GM21390 (cell line): ENCODE data around the gene GNPTAB.

ENCODE experiments used
- ATAC-seq: cut with Tn5 transposase; IDR thresholded peaks from one replicate; pipeline ENCODE4 v1.9.1; 2021; ENCODE audit not compliant: unreplicated experiment

The GNPTAB gene

GRCh38 chr12:101775816-101776215 is 54.9 kb downstream of the GNPTAB start:
- no peak for ATAC-seq

DNA sequence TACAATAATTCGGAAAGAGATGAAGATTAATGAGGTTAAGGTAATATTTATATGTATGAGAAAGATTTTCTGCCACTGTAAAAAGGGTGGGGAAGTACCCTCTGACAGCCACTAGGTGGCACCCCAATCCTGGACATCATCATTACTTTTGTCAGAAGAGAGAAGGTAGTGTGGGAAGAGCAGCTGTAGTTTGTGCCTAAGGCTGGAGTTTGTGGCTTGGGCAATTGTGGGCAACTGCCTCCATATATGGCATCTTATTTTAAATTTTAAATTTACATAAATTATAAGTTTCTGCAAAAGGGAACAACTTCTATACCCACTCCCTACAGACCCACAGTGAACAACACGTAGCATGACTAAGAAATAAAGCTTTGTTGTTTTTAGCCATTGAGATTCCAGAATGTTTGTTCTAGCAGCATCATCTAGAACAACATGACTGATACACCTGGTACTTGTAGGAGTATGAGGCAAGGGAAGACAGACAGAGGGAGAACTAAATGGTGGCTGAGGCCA is 57.1 kb downstream of the GNPTAB start:
- peak; percentile 81 for ATAC-seq

- ATAC-seq = no peak
Observed at GRCh38 chr12:101772012-101772775, 58.6 kb downstream of the GNPTAB start.

- no peak for ATAC-seq
Observed at GRCh38 chr12:101769865-101770264, 60.9 kb downstream of the GNPTAB start.

DNA sequence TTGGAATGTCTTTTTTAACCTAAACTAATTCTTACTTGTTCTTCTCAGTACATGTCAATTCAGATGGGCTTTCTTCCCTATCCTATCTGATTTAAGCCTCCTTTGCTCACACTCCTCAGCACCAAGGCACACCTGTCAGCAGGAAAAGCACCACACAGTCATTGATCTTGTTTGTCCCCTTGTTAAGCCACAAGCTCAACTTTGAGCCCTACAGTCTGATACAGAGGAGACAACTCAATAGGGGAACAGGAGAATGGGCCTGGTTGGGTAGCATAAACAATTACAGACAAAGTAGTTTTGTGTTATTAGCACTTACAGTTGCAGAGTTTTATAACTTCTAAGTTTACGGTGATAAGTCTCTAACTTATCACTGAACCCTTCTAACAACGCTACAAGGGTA is 62.0 kb downstream of the GNPTAB start:
- no peak for ATAC-seq

- ATAC-seq = no peak
Observed at GRCh38 chr12:101767537-101767936, 63.2 kb downstream of the GNPTAB start.

- ATAC-seq = no peak
Observed at GRCh38 chr12:101764051-101764792, 66.5 kb downstream of the GNPTAB start.

GRCh38 chr12:101763246-101763931 is 67.4 kb downstream of the GNPTAB start:
- ATAC-seq = no peak

DNA sequence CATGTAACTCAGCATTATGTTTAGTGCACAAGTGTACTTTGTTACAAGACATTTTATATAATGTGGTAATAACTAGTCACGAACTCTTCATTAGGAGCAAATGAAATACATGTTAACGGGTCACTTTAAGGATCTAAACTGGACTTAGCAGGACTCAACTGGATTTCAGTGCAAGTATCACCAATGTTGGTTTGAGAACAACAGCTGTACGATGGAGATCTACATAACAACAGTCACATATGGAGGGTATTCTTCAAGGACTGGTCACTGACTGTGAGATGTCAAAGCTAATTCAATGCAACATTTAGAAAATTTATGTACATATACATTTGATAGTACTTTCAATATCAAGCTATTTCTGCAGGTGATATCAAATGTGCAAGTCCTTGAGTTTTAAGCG is 69.0 kb downstream of the GNPTAB start:
- no peak for ATAC-seq

DNA sequence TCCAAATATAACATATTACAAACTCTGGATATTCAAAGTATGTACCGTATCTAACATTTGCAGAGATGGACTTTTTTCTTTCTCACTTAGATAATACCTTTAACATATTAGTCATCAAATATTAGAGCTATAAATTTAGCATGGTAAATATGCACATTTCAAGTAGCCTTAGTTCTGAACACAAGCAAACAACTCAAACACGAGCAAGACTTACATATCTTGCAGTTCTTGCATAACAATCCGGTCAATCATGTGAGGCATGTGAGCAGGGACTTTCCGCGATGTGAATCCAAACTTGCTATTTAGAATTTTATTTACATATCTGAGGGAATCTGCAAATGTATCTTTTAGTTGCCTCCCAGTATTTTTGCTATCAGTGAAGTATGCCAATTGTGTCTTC is 69.4 kb downstream of the GNPTAB start:
- ATAC-seq = no peak

DNA sequence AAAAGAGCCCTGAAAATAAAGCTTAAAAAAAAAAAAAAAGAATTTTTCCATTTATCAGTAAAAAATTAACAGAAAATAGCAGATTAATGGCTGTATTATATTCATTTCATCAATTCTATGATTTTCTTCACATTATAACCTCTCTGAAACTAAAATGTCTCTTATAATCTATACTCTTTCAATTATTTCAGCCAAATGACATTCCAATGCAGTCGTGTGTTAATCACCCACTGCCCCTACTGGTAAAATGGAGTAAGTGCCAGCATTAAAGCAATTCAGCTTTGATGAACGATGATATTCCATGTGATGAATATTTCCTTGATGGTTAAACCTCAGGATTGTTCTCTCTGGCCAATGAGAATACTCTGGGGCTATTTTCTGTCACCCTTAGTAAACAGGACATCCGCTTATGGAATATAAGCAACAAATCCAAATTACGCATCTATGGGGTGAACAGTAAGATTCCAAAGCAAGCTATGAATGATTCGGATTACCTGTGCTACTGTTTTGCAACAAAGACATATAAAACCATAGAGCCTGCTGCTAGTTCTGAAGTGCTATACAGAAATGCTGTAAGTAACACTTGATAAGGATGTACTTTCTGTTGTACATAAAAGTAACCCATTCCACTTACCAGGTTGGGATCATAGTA is 71.2 kb downstream of the GNPTAB start:
- no peak for ATAC-seq

DNA sequence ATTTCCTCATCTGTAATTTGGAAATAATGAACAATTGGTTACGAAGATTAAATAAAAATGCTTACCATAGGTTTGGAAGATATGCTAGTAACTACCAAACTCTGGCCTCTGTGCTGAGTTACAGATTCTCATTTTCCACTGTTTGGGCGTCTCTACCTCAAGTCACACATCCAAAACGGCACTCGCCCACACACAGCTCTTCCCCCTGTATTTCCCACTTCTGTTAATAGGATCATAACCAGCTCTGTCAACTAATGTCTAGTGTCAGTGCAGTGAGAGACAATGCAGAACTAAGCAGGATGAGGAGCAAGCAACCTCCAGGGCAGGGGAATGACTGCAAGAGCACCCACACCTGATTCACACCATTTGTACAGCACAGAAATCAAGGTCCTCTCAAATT is 80.6 kb downstream of the GNPTAB start:
- no peak for ATAC-seq

DNA sequence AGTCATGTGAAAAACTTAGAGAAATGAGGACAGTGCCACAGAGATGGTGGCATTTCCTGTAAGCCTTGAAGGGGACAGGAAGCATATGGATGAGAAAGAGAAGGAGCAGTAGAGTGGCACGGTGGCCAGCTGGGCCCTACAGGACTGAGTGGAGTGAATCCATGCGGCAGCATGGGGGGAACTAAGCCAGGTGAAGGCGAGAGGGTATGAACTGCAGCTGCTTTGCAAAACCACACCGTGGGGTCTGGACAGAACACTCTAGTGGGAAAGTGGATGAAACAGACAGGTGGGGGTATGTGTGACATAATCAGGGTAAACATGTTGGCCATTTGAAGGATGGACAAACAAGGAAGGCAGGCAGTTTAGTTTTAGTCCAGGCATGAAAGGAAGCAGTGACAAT is 81.1 kb downstream of the GNPTAB start:
- ATAC-seq = no peak

DNA sequence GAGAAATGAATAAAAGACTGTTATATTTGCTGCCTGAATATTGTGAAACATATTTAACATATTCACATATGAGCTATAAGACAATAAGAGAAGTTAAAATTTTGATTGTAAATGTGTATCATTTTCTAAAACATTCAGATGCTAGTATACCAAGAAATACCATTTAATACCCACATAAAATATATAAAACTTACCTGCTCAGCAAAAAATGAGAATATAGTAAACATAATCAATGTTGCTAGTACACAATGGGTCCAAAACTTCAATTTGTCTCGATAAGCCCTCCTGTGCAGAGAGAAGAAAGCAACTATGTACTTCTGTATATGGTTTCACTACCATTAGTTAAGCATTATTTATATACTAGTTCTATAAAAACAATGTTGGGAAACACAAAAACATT is 81.9 kb downstream of the GNPTAB start:
- ATAC-seq = no peak

GRCh38 chr12:101747697-101748096 is 83.1 kb downstream of the GNPTAB start:
- ATAC-seq = no peak

GRCh38 chr12:101746661-101747060 is 84.1 kb downstream of the GNPTAB start:
- no peak for ATAC-seq

DNA sequence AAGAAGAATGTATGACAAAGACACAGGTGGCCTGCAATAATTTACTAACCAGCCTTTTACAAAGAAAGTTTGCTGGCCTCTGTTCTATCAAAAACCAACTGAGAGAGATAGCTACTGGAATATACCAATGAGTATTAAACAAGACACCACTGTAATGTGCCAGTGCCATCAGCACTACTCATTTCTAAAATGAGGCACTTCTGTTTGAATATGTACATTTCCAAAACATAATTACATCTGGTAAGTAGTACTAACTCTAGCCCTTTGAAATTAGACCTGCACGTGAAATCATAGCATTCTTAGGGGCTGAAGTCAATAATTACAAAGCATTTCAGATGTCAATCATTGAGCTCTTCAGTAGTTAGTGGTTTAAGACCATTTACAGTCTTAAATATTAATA is 84.6 kb downstream of the GNPTAB start:
- no peak for ATAC-seq

DNA sequence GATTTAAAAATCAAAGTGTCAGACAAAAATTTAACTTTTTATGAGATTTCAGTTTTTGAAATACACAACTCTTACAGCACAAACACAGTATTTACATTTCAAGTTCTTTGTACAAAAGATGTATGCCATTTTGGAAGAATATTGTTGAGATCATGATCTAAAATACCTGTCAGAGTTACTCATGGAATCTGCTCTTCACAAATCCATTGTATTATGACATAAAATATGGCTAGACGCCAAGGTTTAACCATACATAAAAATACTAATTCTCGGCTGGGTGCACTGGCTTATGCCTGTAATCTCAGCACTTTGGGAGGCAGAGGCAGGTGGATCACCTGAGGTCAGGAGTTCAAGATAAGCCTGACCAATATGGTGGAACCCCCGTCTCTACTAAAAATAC is 85.3 kb downstream of the GNPTAB start:
- ATAC-seq = no peak

GRCh38 chr12:101743724-101744472 is 86.9 kb downstream of the GNPTAB start:
- peak; percentile 97 for ATAC-seq

DNA sequence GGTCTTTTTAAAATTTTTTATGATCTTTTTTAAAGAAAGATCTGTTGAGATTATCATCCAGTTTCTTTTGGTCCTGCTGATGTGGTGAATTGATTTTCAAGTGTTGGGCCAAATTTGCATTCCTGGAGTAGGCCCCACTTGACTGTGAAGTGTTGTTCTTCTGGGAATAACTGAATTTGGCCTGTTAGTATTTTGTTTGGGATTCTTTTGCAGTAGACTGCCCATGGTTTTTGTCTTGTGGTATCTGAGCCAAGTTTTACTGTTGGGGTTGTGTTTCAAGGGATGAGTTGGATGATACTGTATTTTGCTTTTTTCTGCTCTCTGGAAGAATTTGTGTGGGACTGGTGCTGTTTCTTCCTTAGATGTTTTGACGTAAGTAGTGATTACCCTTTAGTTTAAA is 87.5 kb downstream of the GNPTAB start:
- peak; percentile 5 for ATAC-seq

DNA sequence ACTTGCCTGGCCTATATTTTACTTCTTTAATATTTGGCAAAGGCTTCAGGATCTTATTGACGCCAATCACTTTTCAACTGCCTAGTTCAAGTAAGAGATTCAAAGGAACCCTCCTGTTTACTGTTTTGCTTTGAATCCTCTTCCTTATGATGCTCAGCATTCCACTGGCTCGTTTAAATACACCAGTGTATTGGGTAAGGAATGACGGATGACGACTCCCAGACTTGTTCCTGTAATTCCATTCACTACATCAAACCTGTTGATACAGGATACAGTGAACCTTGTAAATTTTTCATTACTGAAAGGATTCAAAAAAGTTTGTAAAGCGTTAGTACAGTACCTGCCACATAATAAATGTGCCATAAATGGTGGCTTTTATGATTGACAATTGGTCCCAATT is 89.8 kb downstream of the GNPTAB start:
- ATAC-seq = no peak
